CD14-positive monocyte (primary cell): ENCODE data around the gene OGG1. TPM values are rescaled to one million over a fixed set of nuclear protein-coding genes. Genes with fewer than 3 reads are reported as not detected.

Experiments used
- DNase-seq, 3 donors: peaks; one replicate each; pipeline ENCODE4 v3.0.0-alpha.2; 2011 to 2022
- H2AFZ ChIP-seq: 2 replicates; pipeline ENCODE4 v1.6.0; 2012; ENCODE audit warnings: mild to moderate bottlenecking, low read depth, low read length, inconsistent platforms; ENCODE audit not compliant: insufficient read depth, poor library complexity, severe bottlenecking
- H3K27ac ChIP-seq, 2 donors: 1 replicate in 1 of 2; 2 replicates in 1 of 2; pipeline ENCODE4 v1.5.1; 2012 to 2013; ENCODE audit warnings: low read length in 2 of 2, control low read depth in 1 of 2, inconsistent platforms in 1 of 2, low read depth in 1 of 2, mild to moderate bottlenecking in 1 of 2
- H3K27me3 ChIP-seq, 2 donors: one replicate each; pipeline versions ENCODE4 v1.6.0 to v1.6.1; 2011 to 2013; ENCODE audit warnings: low read length in 2 of 2; ENCODE audit not compliant: control insufficient read depth in 2 of 2, insufficient read depth in 2 of 2
- H3K36me3 ChIP-seq, 2 donors: replicated peaks in 1 of 2; 1 replicate in 1 of 2; 2 replicates in 1 of 2; pipeline versions ENCODE4 v1.5.1 to v1.6.1; 2012 to 2013; ENCODE audit warnings: low read length in 2 of 2, control low read depth in 1 of 2, inconsistent platforms in 1 of 2, mild to moderate bottlenecking in 1 of 2; ENCODE audit not compliant: insufficient read depth in 2 of 2, control insufficient read depth in 1 of 2
- H3K4me1 ChIP-seq, 2 donors: 1 replicate in 1 of 2; 2 replicates in 1 of 2; pipeline versions ENCODE4 v1.5.1 to v1.6.1; 2012 to 2013; ENCODE audit warnings: low read length in 2 of 2, control low read depth in 1 of 2, inconsistent platforms in 1 of 2, mild to moderate bottlenecking in 1 of 2, moderate library complexity in 1 of 2; ENCODE audit not compliant: insufficient read depth in 2 of 2, control insufficient read depth in 1 of 2
- H3K4me2 ChIP-seq: replicated peaks from 2 replicates; pipeline ENCODE3; 2012; ENCODE audit warnings: low read length, moderate library complexity, mild to moderate bottlenecking; ENCODE audit not compliant: poor library complexity, severe bottlenecking; ENCODE audit errors: extremely low read depth
- H3K4me3 ChIP-seq, 3 experiments: fragments of 200-600 bp in 1 of 3; sonication (generic) in 1 of 3; replicated peaks in 1 of 3; 1 replicate in 2 of 3; 2 replicates in 1 of 3; pipeline ENCODE4 v1.5.1; 2011 to 2013; ENCODE audit warnings: low read length in 3 of 3, mild to moderate bottlenecking in 3 of 3, control low read depth in 2 of 3, low read depth in 2 of 3, inconsistent platforms in 1 of 3, moderate library complexity in 1 of 3
- H3K79me2 ChIP-seq: 2 replicates; pipeline ENCODE4 v1.6.0; 2012; ENCODE audit warnings: mild to moderate bottlenecking, control low read depth, inconsistent platforms, low read length, moderate library complexity; ENCODE audit not compliant: insufficient read depth
- H3K9ac ChIP-seq: 2 replicates; pipeline ENCODE4 v1.6.0; 2017; ENCODE audit warnings: low read length, mild to moderate bottlenecking; ENCODE audit not compliant: insufficient read depth, poor library complexity, severe bottlenecking
- H3K9me3 ChIP-seq, 2 donors: replicated peaks in 1 of 2; 1 replicate in 1 of 2; 2 replicates in 1 of 2; pipeline versions ENCODE4 v1.5.1 to v1.6.1; 2012 to 2013; ENCODE audit warnings: low read length in 2 of 2, control low read depth in 1 of 2; ENCODE audit not compliant: control insufficient read depth in 1 of 2, insufficient read depth in 1 of 2
- H4K20me1 ChIP-seq: 2 replicates; pipeline ENCODE4 v1.6.0; 2012; ENCODE audit warnings: mild to moderate bottlenecking, low read length, control low read depth, moderate library complexity; ENCODE audit not compliant: insufficient read depth
- H3K27ac Mint-ChIP-seq, 7 donors: one replicate each; pipeline ENCODE4 v1.8.0; 2020; ENCODE audit warnings: mild to moderate bottlenecking in 7 of 7, mixed read lengths in 7 of 7, moderate library complexity in 6 of 7, inconsistent platforms in 2 of 7
- H3K27me3 Mint-ChIP-seq, 3 donors: one replicate each; pipeline ENCODE4 v1.8.0; 2021 to 2022; ENCODE audit warnings: low read depth in 3 of 3, mild to moderate bottlenecking in 3 of 3, mixed read lengths in 3 of 3, moderate library complexity in 3 of 3, inconsistent platforms in 1 of 3
- H3K36me3 Mint-ChIP-seq, 2 donors: one replicate each; pipeline ENCODE4 v1.8.0; 2020; ENCODE audit warnings: mixed read lengths in 2 of 2, inconsistent platforms in 1 of 2, mild to moderate bottlenecking in 1 of 2
- H3K4me1 Mint-ChIP-seq: one replicate; pipeline ENCODE4 v1.8.0; 2020; ENCODE audit warnings: mild to moderate bottlenecking, mixed read lengths
- H3K4me3 Mint-ChIP-seq, 2 donors: one replicate each; pipeline ENCODE4 v1.8.0; 2020; ENCODE audit warnings: mild to moderate bottlenecking in 2 of 2, mixed read lengths in 2 of 2, moderate library complexity in 1 of 2
- H3K9me3 Mint-ChIP-seq, 7 donors: one replicate each; pipeline ENCODE4 v1.8.0; 2020 to 2022; ENCODE audit warnings: mixed read lengths in 7 of 7, mild to moderate bottlenecking in 6 of 7, moderate library complexity in 6 of 7, inconsistent platforms in 2 of 7
- CTCF ChIP-seq: fragments of 200-600 bp; IDR thresholded peaks from one replicate; pipeline ENCODE4 v1.8.0; 2022; ENCODE audit warnings: antibody characterized with exemption, mild to moderate bottlenecking
- WGBS: methylation state at CpG from one replicate; pipeline ENCODE4 v1.1.5; 2013; ENCODE audit warnings: missing lambda C conversion rate; ENCODE audit not compliant: insufficient coverage; 5-methylcytosine and 5-hydroxymethylcytosine counted together
- intact Hi-C, 2 donors: fragments of 100-400 bp; cut with micrococcal nuclease; formaldehyde crosslinking; loops; one replicate each; pipeline versions ENCODE4 v1.15.0 to v1.15.1; 2023
- polyA plus RNA-seq, 3 donors: library from polyadenylated mRNA; depleted of rRNA in 1 of 3; unstranded in 2 of 3; stranded (reverse) in 1 of 3; fragments of 300-500 nt in 2 of 3; fragments of >200 nt in 1 of 3; fragmentation: Illumina TruSeq in 2 of 3; gene quantifications; 1 replicate in 2 of 3; 2 replicates in 1 of 3; pipeline ENCODE4 v1.2.3, GENCODE V29; 2012 to 2021

The OGG1 gene
- polyA plus RNA-seq, 3 donors = 17.4 to 21.9 (median 20.5) TPM

DNA sequence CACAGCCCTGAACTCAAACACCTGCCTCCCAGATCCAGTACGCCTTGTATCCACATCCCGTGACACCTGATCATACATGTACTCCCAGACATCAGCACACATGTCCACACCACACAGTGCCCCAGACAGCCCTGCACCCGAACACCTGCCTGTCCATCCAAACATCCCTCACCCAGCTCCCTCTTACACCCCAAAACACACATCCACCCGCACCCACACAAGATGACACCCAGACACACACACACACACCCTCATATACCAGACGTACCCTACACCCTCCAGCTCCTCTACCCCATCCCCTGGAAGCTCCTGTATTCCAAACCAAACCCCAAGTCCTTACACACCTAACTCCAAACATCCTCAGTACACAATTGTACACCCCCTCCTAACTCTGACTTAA lies 19.3 kb downstream of the OGG1 start:
- Histone ChIP-seq H3K27me3 (no peaks in the 10 kb centered on the region), H3K36me3 (peaks cover 14 to 23% of the 10 kb centered on the region in 2 donors), H3K9ac (peak overlapping the region; percentile 83), H3K4me1 (peaks cover 44 to 51% of the 10 kb centered on the region in 2 donors), H3K79me2 (peaks cover 18% of the 10 kb centered on the region), H3K4me3 (peak overlapping the region; percentile 58 to 89 (median 81)), H4K20me1 (peaks cover 6% of the 10 kb centered on the region), H3K27ac (peak overlapping the region in 1 of 2 donors; percentile 80), H3K4me2 (peak overlapping the region; percentile 96), H2AFZ (peak overlapping the region; percentile 90), H3K9me3 (no peaks in the 10 kb centered on the region)
- peaks cover 57% of the 10 kb centered on the region for H3K4me1 Mint-ChIP-seq
- H3K9me3 Mint-ChIP-seq = peaks cover 0 to 1% (median 0%) of the 10 kb centered on the region in 7 donors
- no peak for TF ChIP-seq CTCF
- no peak for DNase-seq
- H3K36me3 Mint-ChIP-seq = peaks cover 20 to 35% of the 10 kb centered on the region in 2 donors
- peak overlapping the region in 5 of 7 donors; percentile 34 to 84 (median 74) for H3K27ac Mint-ChIP-seq
- peak overlapping the region; percentile 89 to 95 for H3K4me3 Mint-ChIP-seq
- intact Hi-C loops = no loop called here
- H3K27me3 Mint-ChIP-seq = peaks cover 0 to 16% (median 12%) of the 10 kb centered on the region in 3 donors
- 94% methylated on average over 5 of the region's 5 CpGs for WGBS

DNA sequence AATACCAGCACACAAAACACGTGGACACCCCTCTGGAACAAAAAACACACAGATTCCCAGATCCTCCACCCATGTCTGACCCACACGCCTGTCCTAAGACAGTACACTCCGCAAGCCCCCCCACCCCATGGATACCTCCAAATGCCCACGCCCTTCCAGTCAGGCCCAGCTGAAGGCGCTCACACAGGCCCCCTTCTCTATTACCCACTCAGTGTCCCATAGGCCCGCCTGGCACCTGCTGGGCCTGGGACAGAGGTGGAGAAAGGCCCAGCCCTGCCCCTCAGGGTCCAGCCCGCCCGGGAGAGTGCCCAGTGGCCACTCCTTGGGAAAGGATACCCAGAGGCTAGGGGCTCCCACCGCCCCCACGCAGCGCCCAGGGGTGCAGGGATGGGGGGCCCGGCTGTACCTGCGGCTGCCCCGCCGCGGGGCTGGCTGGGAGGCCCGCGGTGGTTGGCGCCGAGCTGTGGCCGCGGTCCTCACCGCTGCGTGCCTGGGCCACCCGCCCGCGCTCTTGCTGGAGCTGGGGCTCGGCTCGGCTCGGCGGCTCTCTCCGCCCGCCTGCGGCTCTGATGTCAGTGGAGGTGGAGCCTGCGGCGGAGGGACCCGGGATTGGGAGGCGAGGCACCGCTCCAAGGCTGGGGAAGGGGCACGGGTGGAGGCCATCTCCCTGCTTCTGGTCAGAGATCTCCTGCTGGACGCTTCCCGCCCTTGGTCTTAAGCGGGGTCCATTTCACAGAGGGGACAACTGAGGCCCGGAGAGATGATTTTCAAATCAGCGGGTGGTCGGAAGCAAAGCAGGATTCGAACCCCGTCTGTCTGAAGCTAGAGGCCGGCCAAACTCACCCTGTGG lies 19.9 kb downstream of the OGG1 start, which contains the start of gene CAMK1:
Gene CAMK1, minus strand, starts transcription at position 522 of the 850 bp plus-strand sequence. CDS start 2,198 bp downstream, outside the sequence.
- intact Hi-C loops = no loop called here
- H3K27ac ChIP-seq = peak within 1 kb of the TSS in 1 of 2 donors; percentile 80
- no peaks in the 10 kb centered on the region for H3K27me3 ChIP-seq
- H3K4me1 Mint-ChIP-seq = peaks cover 57% of the 10 kb centered on the region
- WGBS = 14% methylated on average over 49 of the region's 49 CpGs
- TF ChIP-seq CTCF = no peak
- H3K36me3 ChIP-seq = peaks cover 14 to 17% of the 10 kb centered on the region in 2 donors
- H3K9me3 ChIP-seq = no peaks in the 10 kb centered on the region
- DNase-seq = peak; percentile 34 to 59 (median 50)
- H3K9me3 Mint-ChIP-seq = peaks cover 0 to 1% (median 0%) of the 10 kb centered on the region in 7 donors
- H4K20me1 ChIP-seq = peaks cover 6% of the 10 kb centered on the region
- H3K4me1 ChIP-seq = peaks cover 44 to 51% of the 10 kb centered on the region in 2 donors
- H2AFZ ChIP-seq = peak within 1 kb of the TSS; percentile 90
- peak within 1 kb of the TSS; percentile 83 for H3K9ac ChIP-seq
- peak within 1 kb of the TSS; percentile 89 to 95 for H3K4me3 Mint-ChIP-seq
- H3K36me3 Mint-ChIP-seq = peaks cover 18 to 28% of the 10 kb centered on the region in 2 donors
- H3K4me3 ChIP-seq = peak within 1 kb of the TSS; percentile 58 to 89 (median 81)
- H3K79me2 ChIP-seq = peaks cover 18% of the 10 kb centered on the region
- H3K27ac Mint-ChIP-seq = peak within 1 kb of the TSS; percentile 57 to 84 (median 70)
- H3K27me3 Mint-ChIP-seq = peaks cover 0 to 17% (median 12%) of the 10 kb centered on the region in 3 donors
- H3K4me2 ChIP-seq = peak within 1 kb of the TSS; percentile 96
